ENCODE results near the gene SRPRA. TPM values are rescaled to one million over a fixed set of nuclear protein-coding genes. Genes with fewer than 3 reads are reported as not detected.

SRPRA gene
- total and polyA plus RNA-seq, 12 donors: 61.5 to 194 (median 107) TPM

GRCh38 chr11:126225295-126225665 is 43.4 kb downstream of the SRPRA start:
- 91 to 96% (median 93%) methylated on average over 2 of the region's 2 CpGs for WGBS, 4 donors
- Histone ChIP-seq H3K27ac (no peak overlapping the region), H3K27me3 (no peaks in the 10 kb centered on the region), H3K9me3 (replicated peaks in 1 of 3) (no peaks in the 10 kb centered on the region), H3K4me3 (no peak overlapping the region), H3K4me1 (replicated peaks in 1 of 2) (no peaks in the 10 kb centered on the region), H3K36me3 (replicated peaks in 1 of 2) (peaks cover 0 to 3% of the 10 kb centered on the region in 2 donors)
- no peak for DNase-seq
- intact Hi-C loops (cut with DNase I): no loop called here
- TF ChIP-seq CTCF (IDR thresholded peaks at IDR 0.05) (no peak), POLR2A (IDR thresholded peaks at IDR 0.05) (no peak)

GRCh38 chr11:126224647-126225294 is 43.9 kb downstream of the SRPRA start:
- intact Hi-C loops (cut with DNase I): no loop called here
- Histone ChIP-seq H3K36me3 (replicated peaks in 1 of 2) (peaks cover 0 to 2% of the 10 kb centered on the region in 2 donors), H3K4me3 (no peak overlapping the region), H3K27me3 (no peaks in the 10 kb centered on the region), H3K27ac (no peak overlapping the region), H3K9me3 (replicated peaks in 1 of 3) (no peaks in the 10 kb centered on the region), H3K4me1 (replicated peaks in 1 of 2) (no peaks in the 10 kb centered on the region)
- 91 to 95% (median 93%) methylated on average over 6 of the region's 6 CpGs for WGBS, 4 donors
- no peak for TF ChIP-seq POLR2A (IDR thresholded peaks at IDR 0.05)
- TF ChIP-seq CTCF (IDR thresholded peaks at IDR 0.05): no peak
- DNase-seq: no peak

- WGBS, 4 donors: 59 to 65% (median 61%) methylated on average over 4 of the region's 4 CpGs
- no peak overlapping the region for H3K27ac ChIP-seq
- H3K4me1 ChIP-seq (replicated peaks in 1 of 2): peaks cover 0 to 7% of the 10 kb centered on the region in 2 donors
- intact Hi-C loops (cut with DNase I): loop anchor here in 1 of 2 donors (10.0 kb wide), 1 partner anchor 45 kb away; the partner anchor contains the start of genes FOXRED1 and SRPRA
- H3K27me3 ChIP-seq: no peaks in the 10 kb centered on the region
- H3K9me3 ChIP-seq (replicated peaks in 1 of 3): no peaks in the 10 kb centered on the region
- H3K4me3 ChIP-seq: no peak overlapping the region
- DNase-seq: no peak
- no peak for TF ChIP-seq CTCF (IDR thresholded peaks at IDR 0.05)
- TF ChIP-seq POLR2A (IDR thresholded peaks at IDR 0.05): no peak
- H3K36me3 ChIP-seq (replicated peaks in 1 of 2): no peaks in the 10 kb centered on the region
Measured at GRCh38 chr11:126219547-126219946, 49.1 kb downstream of the SRPRA start.

GRCh38 chr11:126217491-126217890 is 51.2 kb downstream of the SRPRA start:
- no peak overlapping the region for H3K4me3 ChIP-seq
- H3K4me1 ChIP-seq (replicated peaks in 1 of 2): peaks cover 0 to 18% of the 10 kb centered on the region in 2 donors
- intact Hi-C loops (cut with DNase I): loop anchor here in 1 of 2 donors (10.0 kb wide), 1 partner anchor 47 kb away; the partner anchor contains the start of genes FOXRED1 and SRPRA
- no peak for TF ChIP-seq POLR2A (IDR thresholded peaks at IDR 0.05)
- no peak for TF ChIP-seq CTCF (IDR thresholded peaks at IDR 0.05)
- H3K9me3 ChIP-seq (replicated peaks in 1 of 3): no peaks in the 10 kb centered on the region
- H3K36me3 ChIP-seq (replicated peaks in 1 of 2): no peaks in the 10 kb centered on the region
- no peaks in the 10 kb centered on the region for H3K27me3 ChIP-seq
- DNase-seq: no peak
- WGBS, 4 donors: 62 to 82% (median 78%) methylated on average over 1 of the region's 1 CpG
- no peak overlapping the region for H3K27ac ChIP-seq

Measured in adrenal gland (tissue), 12 donors.